Thoracic aorta (tissue), 2 donors: ENCODE data around the gene XCR1. TPM values are rescaled to one million over a fixed set of nuclear protein-coding genes. Genes with fewer than 3 reads are reported as not detected.

ENCODE experiments used
- ATAC-seq: fragments of 150-250 bp; one replicate; pipeline ENCODE4 v1.8.0; 2017; ENCODE audit warnings: low read depth; ENCODE audit not compliant: insufficient number of reproducible peaks, low FRiP score
- DNase-seq: peaks from one replicate; pipeline ENCODE4 v3.0.0-alpha.2; 2020; ENCODE audit warnings: low spot score
- H3K27ac ChIP-seq, 2 donors: fragments of 200-600 bp; sonication (generic); 1 replicate in 1 of 2; 2 replicates in 1 of 2; pipeline ENCODE4 v1.5.1; 2016; ENCODE audit warnings: mild to moderate bottlenecking in 2 of 2, moderate library complexity in 2 of 2
- H3K27me3 ChIP-seq: fragments of 200-600 bp; sonication (generic); replicated peaks from 2 replicates; pipeline ENCODE4 v1.6.0; 2016; ENCODE audit warnings: mild to moderate bottlenecking; ENCODE audit not compliant: insufficient read depth
- H3K36me3 ChIP-seq: fragments of 200-600 bp; sonication (generic); one replicate; pipeline ENCODE4 v1.5.1; 2016
- H3K4me1 ChIP-seq, 2 donors: fragments of 200-600 bp; sonication (generic); 1 replicate in 1 of 2; 2 replicates in 1 of 2; pipeline versions ENCODE4 v1.5.1 to v1.6.0; 2016; ENCODE audit warnings: low read depth in 2 of 2, mild to moderate bottlenecking in 1 of 2; ENCODE audit not compliant: control insufficient read depth in 1 of 2
- H3K4me3 ChIP-seq: fragments of 200-600 bp; sonication (generic); 2 replicates; pipeline ENCODE4 v1.5.1; 2016; ENCODE audit warnings: mild to moderate bottlenecking
- H3K9me3 ChIP-seq: fragments of 200-600 bp; sonication (generic); 2 replicates; pipeline ENCODE4 v1.5.1; 2016
- CTCF ChIP-seq: fragments of 200-600 bp; sonication (generic); IDR thresholded peaks from one replicate; pipeline ENCODE4 v1.5.1; 2019; ENCODE audit warnings: antibody characterized with exemption
- total RNA-seq, 2 donors: library from RNA; depleted of rRNA; stranded (reverse); fragments of >200 nt; gene quantifications; one replicate each; pipeline versions ENCODE4 v1.1.0 to v1.2.3, GENCODE V29; 2016

Gene XCR1
- total RNA-seq, 2 donors from 2014 or later = not detected

- Histone ChIP-seq H3K27ac (no peak overlapping the region), H3K9me3 (no peaks in the 10 kb centered on the region), H3K4me3 (no peak overlapping the region), H3K27me3 (no peaks in the 10 kb centered on the region), H3K36me3 (no peaks in the 10 kb centered on the region), H3K4me1 (peaks cover 0 to 3% of the 10 kb centered on the region in 2 donors)
- DNase-seq (no peak), ATAC-seq (no peak)
- no peak for TF ChIP-seq CTCF
Measured at GRCh38 chr3:46070595-46071093, 43.4 kb upstream of the XCR1 start.

GRCh38 chr3:46068501-46068900 lies 41.2 kb upstream of the XCR1 start:
- no peak overlapping the region for H3K27ac ChIP-seq
- H3K4me3 ChIP-seq = no peak overlapping the region
- TF ChIP-seq CTCF = no peak
- no peaks in the 10 kb centered on the region for H3K9me3 ChIP-seq
- H3K27me3 ChIP-seq = no peaks in the 10 kb centered on the region
- no peaks in the 10 kb centered on the region for H3K36me3 ChIP-seq
- DNase-seq (no peak), ATAC-seq (no peak)
- H3K4me1 ChIP-seq = peaks cover 4 to 15% of the 10 kb centered on the region in 2 donors

GRCh38 chr3:46067401-46067800 lies 40.1 kb upstream of the XCR1 start:
- TF ChIP-seq CTCF = no peak
- no peaks in the 10 kb centered on the region for H3K9me3 ChIP-seq
- no peak overlapping the region for H3K4me3 ChIP-seq
- H3K4me1 ChIP-seq = peaks cover 14 to 26% of the 10 kb centered on the region in 2 donors
- H3K27ac ChIP-seq = no peak overlapping the region
- H3K27me3 ChIP-seq = no peaks in the 10 kb centered on the region
- no peak for ATAC-seq
- no peak for DNase-seq
- no peaks in the 10 kb centered on the region for H3K36me3 ChIP-seq

GRCh38 chr3:46065750-46066256 lies 38.5 kb upstream of the XCR1 start:
- Histone ChIP-seq H3K4me1 (peaks cover 24 to 42% of the 10 kb centered on the region in 2 donors), H3K9me3 (no peaks in the 10 kb centered on the region), H3K36me3 (no peaks in the 10 kb centered on the region), H3K27me3 (no peaks in the 10 kb centered on the region), H3K4me3 (no peak overlapping the region), H3K27ac (no peak overlapping the region)
- ATAC-seq (no peak), DNase-seq (no peak)
- TF ChIP-seq CTCF = no peak

GRCh38 chr3:46065294-46065705 lies 38.0 kb upstream of the XCR1 start:
- Histone ChIP-seq H3K27ac (no peak overlapping the region), H3K9me3 (no peaks in the 10 kb centered on the region), H3K4me1 (peaks cover 24 to 44% of the 10 kb centered on the region in 2 donors), H3K27me3 (no peaks in the 10 kb centered on the region), H3K4me3 (no peak overlapping the region), H3K36me3 (no peaks in the 10 kb centered on the region)
- TF ChIP-seq CTCF = no peak
- DNase-seq (no peak), ATAC-seq (no peak)
